ENCODE measurements around the gene VMO1. TPM values are rescaled to one million over a fixed set of nuclear protein-coding genes. Genes with fewer than 3 reads are reported as not detected.

VMO1 gene
- total RNA-seq, 6 donors from 2014 or later, result 3.1 to 28.8 (median 13.4) TPM; not detected in 1

DNA sequence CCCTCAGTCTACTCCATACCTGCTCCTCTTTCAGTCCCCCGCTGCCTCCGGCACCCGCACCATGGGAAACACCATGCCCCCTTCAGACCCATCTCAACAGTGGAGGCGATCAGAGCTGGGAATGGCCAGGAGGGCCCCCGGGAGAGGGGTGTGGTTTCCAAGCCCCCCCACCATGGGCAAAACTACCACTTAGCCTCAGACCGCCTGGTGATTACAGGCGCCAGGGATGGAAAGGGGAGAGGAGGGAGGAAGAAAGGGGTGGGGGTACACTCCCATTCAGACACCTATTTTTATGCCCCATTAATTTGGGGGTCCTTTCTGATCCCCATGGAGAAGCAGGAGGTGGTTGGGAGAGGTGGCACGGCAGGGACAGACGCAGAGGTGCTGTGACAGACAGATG, 16.1 kb upstream of the VMO1 start, which contains the start of gene C17orf114:
Gene C17orf114, minus strand, starts transcription at position 101 of the 400 bp plus-strand sequence.
- ATAC-seq (ENCODE audit: low FRiP score in 2 of 2) (no peak), DNase-seq (no peak)
- Histone ChIP-seq H3K4me1 (peaks cover 6 to 13% (median 9%) of the 10 kb centered on the region in 4 donors), H3K27ac (no peak within 1 kb of the TSS), H3K4me3 (no peak within 1 kb of the TSS), H3K9me3 (no peaks in the 10 kb centered on the region), H3K27me3 (no peaks in the 10 kb centered on the region), H3K36me3 (peaks cover 0 to 22% (median 12%) of the 10 kb centered on the region in 4 donors)
- 77 to 87% methylated on average over 9 of the region's 9 CpGs for WGBS, 2 donors
- TF ChIP-seq POLR2AphosphoS5 (IDR thresholded peaks at IDR 0.05) (no peak), POLR2A (IDR thresholded peaks at IDR 0.05) (no peak), EP300 (IDR thresholded peaks at IDR 0.05) (no peak)
- TF ChIP-seq, protein P1, sequence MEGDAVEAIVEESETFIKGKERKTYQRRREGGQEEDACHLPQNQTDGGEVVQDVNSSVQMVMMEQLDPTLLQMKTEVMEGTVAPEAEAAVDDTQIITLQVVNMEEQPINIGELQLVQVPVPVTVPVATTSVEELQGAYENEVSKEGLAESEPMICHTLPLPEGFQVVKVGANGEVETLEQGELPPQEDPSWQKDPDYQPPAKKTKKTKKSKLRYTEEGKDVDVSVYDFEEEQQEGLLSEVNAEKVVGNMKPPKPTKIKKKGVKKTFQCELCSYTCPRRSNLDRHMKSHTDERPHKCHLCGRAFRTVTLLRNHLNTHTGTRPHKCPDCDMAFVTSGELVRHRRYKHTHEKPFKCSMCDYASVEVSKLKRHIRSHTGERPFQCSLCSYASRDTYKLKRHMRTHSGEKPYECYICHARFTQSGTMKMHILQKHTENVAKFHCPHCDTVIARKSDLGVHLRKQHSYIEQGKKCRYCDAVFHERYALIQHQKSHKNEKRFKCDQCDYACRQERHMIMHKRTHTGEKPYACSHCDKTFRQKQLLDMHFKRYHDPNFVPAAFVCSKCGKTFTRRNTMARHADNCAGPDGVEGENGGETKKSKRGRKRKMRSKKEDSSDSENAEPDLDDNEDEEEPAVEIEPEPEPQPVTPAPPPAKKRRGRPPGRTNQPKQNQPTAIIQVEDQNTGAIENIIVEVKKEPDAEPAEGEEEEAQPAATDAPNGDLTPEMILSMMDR (IDR thresholded peaks at IDR 0.05), result no peak

- 71 to 84% methylated on average over 10 of the region's 10 CpGs for WGBS, 2 donors
- no peak for ATAC-seq (ENCODE audit: low FRiP score in 2 of 2)
- DNase-seq, result no peak
- Histone ChIP-seq H3K4me1 (peaks cover 9 to 14% (median 11%) of the 10 kb centered on the region in 4 donors), H3K27ac (no peak overlapping the region), H3K36me3 (peaks cover 0 to 23% (median 12%) of the 10 kb centered on the region in 4 donors), H3K9me3 (no peaks in the 10 kb centered on the region), H3K4me3 (no peak overlapping the region), H3K27me3 (no peaks in the 10 kb centered on the region)
- TF ChIP-seq, protein P1 (IDR thresholded peaks at IDR 0.05), result no peak
- TF ChIP-seq POLR2A (IDR thresholded peaks at IDR 0.05), result no peak
- no peak for TF ChIP-seq POLR2AphosphoS5 (IDR thresholded peaks at IDR 0.05)
- TF ChIP-seq EP300 (IDR thresholded peaks at IDR 0.05), result no peak
These were observed 14.5 kb upstream of the VMO1 start for GRCh38 chr17:4800462-4801196.

- 0 to 2% methylated on average over 7 of the region's 7 CpGs for WGBS, 2 donors
- DNase-seq, result no peak
These were observed 10.4 kb upstream of the VMO1 start for GRCh38 chr17:4796552-4796920.

GRCh38 chr17:4795168-4795567, 9.0 kb upstream of the VMO1 start:
- WGBS, 2 donors, result 96% methylated on average over 1 of the region's 1 CpG
- Histone ChIP-seq H3K36me3 (peaks cover 0 to 23% (median 12%) of the 10 kb centered on the region in 4 donors), H3K9me3 (no peaks in the 10 kb centered on the region), H3K4me3 (no peak overlapping the region), H3K27me3 (no peaks in the 10 kb centered on the region), H3K27ac (peak overlapping the region in 2 of 4 donors; percentile 87 to 89), H3K4me1 (peaks cover 9 to 17% (median 14%) of the 10 kb centered on the region in 4 donors)
- ATAC-seq (ENCODE audit: low FRiP score in 2 of 2) (no peak), DNase-seq (no peak)
- TF ChIP-seq POLR2A (IDR thresholded peaks at IDR 0.05) (no peak), POLR2AphosphoS5 (IDR thresholded peaks at IDR 0.05) (no peak), EP300 (IDR thresholded peaks at IDR 0.05) (no peak)
- TF ChIP-seq, protein P1 (IDR thresholded peaks at IDR 0.05), result no peak

More at GRCh38 chr17:4796552-4796920, 10.4 kb upstream of the VMO1 start:
- H3K27me3 ChIP-seq, result no peaks in the 10 kb centered on the region
- H3K36me3 ChIP-seq, result peaks cover 0 to 23% (median 12%) of the 10 kb centered on the region in 4 donors
- H3K27ac ChIP-seq, result peak overlapping the region; percentile 62 to 89 (median 88)
- TF ChIP-seq EP300 (IDR thresholded peaks at IDR 0.05), result no peak
- no peak for TF ChIP-seq POLR2AphosphoS5 (IDR thresholded peaks at IDR 0.05)
- no peak for TF ChIP-seq POLR2A (IDR thresholded peaks at IDR 0.05)
- TF ChIP-seq, protein P1 (IDR thresholded peaks at IDR 0.05), result no peak
- ATAC-seq (ENCODE audit: low FRiP score in 2 of 2), result peak in 1 of 2 donors; percentile 77
- peak overlapping the region; percentile 62 to 91 (median 81) for H3K4me3 ChIP-seq
- peaks cover 9 to 16% (median 12%) of the 10 kb centered on the region in 4 donors for H3K4me1 ChIP-seq
- H3K9me3 ChIP-seq, result no peaks in the 10 kb centered on the region

Measured in upper lobe of left lung (tissue), 6 donors.